Heart left ventricle (tissue), 16 donors: ENCODE measurements around the gene TRAF2. TPM values are rescaled to one million over a fixed set of nuclear protein-coding genes. Genes with fewer than 3 reads are reported as not detected.

Experiments used
- ATAC-seq, 4 donors: fragments of 200-7000 bp; cut with Tn5 transposase; one replicate each; pipeline ENCODE4 v1.9.1; 2020 to 2022; ENCODE audit warnings: moderate library complexity in 4 of 4, mild to moderate bottlenecking in 3 of 4, moderate number of reproducible peaks in 1 of 4
- DNase-seq, 5 donors: peaks; one replicate each; pipeline ENCODE4 v3.0.0-alpha.2; 2020
- H3K27ac ChIP-seq, 12 donors: fragments of 200-600 bp; sonication (generic) in 4 of 12; one replicate each; pipeline versions ENCODE4 v1.5.0 to v1.8.0; 2016 to 2022; ENCODE audit warnings: mild to moderate bottlenecking in 2 of 12
- H3K27me3 ChIP-seq, 9 donors: fragments of 200-600 bp; sonication (generic) in 2 of 9; one replicate each; pipeline versions ENCODE4 v1.5.1 to v1.8.0; 2016 to 2022; ENCODE audit warnings: mild to moderate bottlenecking in 3 of 9
- H3K36me3 ChIP-seq, 9 donors: fragments of 200-600 bp; sonication (generic) in 2 of 9; one replicate each; pipeline versions ENCODE4 v1.5.0 to v1.8.0; 2018 to 2022; ENCODE audit warnings: mild to moderate bottlenecking in 2 of 9
- H3K4me1 ChIP-seq, 12 donors: fragments of 200-600 bp; sonication (generic) in 4 of 12; one replicate each; pipeline versions ENCODE4 v1.5.0 to v1.8.0; 2016 to 2022; ENCODE audit warnings: mild to moderate bottlenecking in 3 of 12
- H3K4me3 ChIP-seq, 12 donors: fragments of 200-600 bp; sonication (generic) in 4 of 12; one replicate each; pipeline versions ENCODE4 v1.5.0 to v1.8.0; 2017 to 2022; ENCODE audit warnings: mild to moderate bottlenecking in 9 of 12, moderate library complexity in 4 of 12
- H3K9me3 ChIP-seq, 12 donors: fragments of 200-600 bp; sonication (generic) in 4 of 12; one replicate each; pipeline versions ENCODE4 v1.5.0 to v1.8.0; 2016 to 2022; ENCODE audit warnings: mild to moderate bottlenecking in 1 of 12
- POLR2A ChIP-seq, 2 donors: fragments of 450-650 bp; IDR thresholded peaks; one replicate each; pipeline ENCODE4 v1.6.1; 2017; ENCODE audit warnings: antibody characterized with exemption in 2 of 2, mild to moderate bottlenecking in 2 of 2, moderate library complexity in 2 of 2
- WGBS, 4 donors: extraction: QIAGEN DNeasy Blood & Tissue Kit in 2 of 4; methylation state at CpG; one replicate each; pipeline versions ENCODE4 v1.1.5 to v1.1.7; 2013 to 2018; 5-methylcytosine and 5-hydroxymethylcytosine counted together
- intact Hi-C, 10 donors: fragments of 100-400 bp; cut with DNase I; formaldehyde crosslinking; loops; one replicate each; pipeline versions ENCODE4 v1.11.1 to v1.14.2; 2022
- polyA plus RNA-seq, 2 donors: library from polyadenylated mRNA; stranded (reverse); fragments of 200-250 nt; gene quantifications; one replicate each; pipeline ENCODE4 v1.2.3, GENCODE V29; 2013
- total RNA-seq, 9 donors: library from RNA; depleted of rRNA in 2 of 9; stranded (reverse); fragments of >200 nt in 2 of 9; fragmentation: NEBNext Ultra II Directional in 3 of 9; extraction: Animal tissue kit (Norgen Biotek cat#: 25700) in 3 of 9; gene quantifications; one replicate each; pipeline versions ENCODE4 v1.1.0 to v1.2.4, GENCODE V29; 2016 to 2023
- TF ChIP-seq, protein P1 (sequence below), 12 donors: fragments of 200-600 bp; sonication (generic) in 4 of 12; IDR thresholded peaks; one replicate each; pipeline versions ENCODE4 v1.5.0 to v1.8.0; 2018 to 2022; ENCODE audit warnings: antibody characterized with exemption in 12 of 12, mild to moderate bottlenecking in 5 of 12
- donor health status: ischemic (EF 13 %, LVEDD 7.1; RV severe dilation, severe dysfunction).
- donor health status: healthy with polysubstance abuse.
- donor health status: DM: no; HTN: yes; CAD: no.
- donor health status: DM: no; HTN: no; CAD: no.
- donor health status: ischemic (EF 25% LVEDD 6.9; RV normal size, moderate dysfunction).
- donor health status: ischemic (EF 25% LVEDD 5.7; RV mildly dilated, moderate dysfunction).
- donor health status: healthy.
- donor health status: DM: yes; HTN: yes; CAD: no.
- donor health status: ischemic (EF 35%, LVEDD 5.7; RV mildly dilated, moderate dysfunction).
- donor health status: nonischemic (EF 11% LVEDD 7.7; RV severe dilation, severe dysfunction).
- donor health status: DM: yes; HTN: yes; CAD: no.
- donor health status: PGD.
- donor health status: ischemic (EF 29% LVEDD 5.4; RV normal size, mild dysfunction).
- donor health status: nonischemic (EF 23%, LVEDD 6.1; RV moderate dilation, normal function).

Gene TRAF2
- total and polyA plus RNA-seq, 11 donors, result 6.3 to 28.3 (median 9.4) TPM

DNA sequence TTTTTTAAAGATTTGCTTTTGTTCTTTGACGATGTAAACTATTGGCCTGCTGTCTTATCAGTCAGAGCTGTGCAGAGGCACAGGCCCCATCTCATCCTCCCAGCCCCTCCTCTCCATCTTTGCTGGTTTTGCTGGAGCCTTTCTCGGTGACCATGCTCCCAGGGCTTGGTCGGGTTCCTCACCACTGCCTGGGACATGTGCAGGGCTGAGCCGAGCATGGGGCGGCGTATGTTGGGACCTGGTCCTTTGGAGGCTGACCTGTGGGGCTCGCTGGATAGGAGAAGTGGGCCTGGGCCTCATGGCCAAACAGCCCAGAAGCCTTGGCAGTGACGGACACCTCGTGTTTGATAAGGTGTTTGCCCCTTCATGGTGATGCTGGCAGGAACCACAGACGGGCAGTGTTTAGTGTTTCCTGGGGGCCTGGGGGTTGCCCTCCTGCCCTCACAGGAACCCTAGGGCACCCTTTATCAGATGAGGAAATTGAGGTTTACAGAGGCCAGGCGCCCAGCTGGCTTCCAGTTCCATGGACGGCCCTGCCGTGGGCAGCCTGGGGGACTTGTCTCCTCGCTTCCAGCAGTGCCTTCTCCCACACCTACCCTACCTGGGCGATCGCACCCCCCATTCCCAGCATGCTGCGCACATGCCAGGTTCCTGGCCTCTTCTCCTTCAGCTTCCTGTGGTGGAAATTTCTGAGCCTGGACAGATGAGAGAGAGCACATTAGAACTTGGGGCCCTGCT, 27.6 kb downstream of the TRAF2 start:
- no peaks in the 10 kb centered on the region for H3K4me1 ChIP-seq
- WGBS, 4 donors, result 85 to 91% (median 90%) methylated on average over 14 to 17 of the region's 17 CpGs
- H3K27me3 ChIP-seq, result no peaks in the 10 kb centered on the region
- TF ChIP-seq POLR2A (IDR thresholded peaks at IDR 0.05), result no peak
- TF ChIP-seq, protein P1, sequence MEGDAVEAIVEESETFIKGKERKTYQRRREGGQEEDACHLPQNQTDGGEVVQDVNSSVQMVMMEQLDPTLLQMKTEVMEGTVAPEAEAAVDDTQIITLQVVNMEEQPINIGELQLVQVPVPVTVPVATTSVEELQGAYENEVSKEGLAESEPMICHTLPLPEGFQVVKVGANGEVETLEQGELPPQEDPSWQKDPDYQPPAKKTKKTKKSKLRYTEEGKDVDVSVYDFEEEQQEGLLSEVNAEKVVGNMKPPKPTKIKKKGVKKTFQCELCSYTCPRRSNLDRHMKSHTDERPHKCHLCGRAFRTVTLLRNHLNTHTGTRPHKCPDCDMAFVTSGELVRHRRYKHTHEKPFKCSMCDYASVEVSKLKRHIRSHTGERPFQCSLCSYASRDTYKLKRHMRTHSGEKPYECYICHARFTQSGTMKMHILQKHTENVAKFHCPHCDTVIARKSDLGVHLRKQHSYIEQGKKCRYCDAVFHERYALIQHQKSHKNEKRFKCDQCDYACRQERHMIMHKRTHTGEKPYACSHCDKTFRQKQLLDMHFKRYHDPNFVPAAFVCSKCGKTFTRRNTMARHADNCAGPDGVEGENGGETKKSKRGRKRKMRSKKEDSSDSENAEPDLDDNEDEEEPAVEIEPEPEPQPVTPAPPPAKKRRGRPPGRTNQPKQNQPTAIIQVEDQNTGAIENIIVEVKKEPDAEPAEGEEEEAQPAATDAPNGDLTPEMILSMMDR (IDR thresholded peaks at IDR 0.05), result no peak
- H3K36me3 ChIP-seq, result peaks cover 0 to 92% (median 66%) of the 10 kb centered on the region in 9 donors
- DNase-seq (no peak), ATAC-seq (no peak)
- H3K9me3 ChIP-seq, result no peaks in the 10 kb centered on the region
- H3K27ac ChIP-seq, result no peak overlapping the region
- H3K4me3 ChIP-seq, result no peak overlapping the region
- intact Hi-C loops, result no loop called here

GRCh38 chr9:136915632-136916329, 29.5 kb downstream of the TRAF2 start:
- no peaks in the 10 kb centered on the region for H3K9me3 ChIP-seq
- peaks cover 0 to 85% (median 59%) of the 10 kb centered on the region in 9 donors for H3K36me3 ChIP-seq
- no peaks in the 10 kb centered on the region for H3K27me3 ChIP-seq
- H3K4me3 ChIP-seq, result no peak overlapping the region
- 88 to 90% (median 89%) methylated on average over 21 of the region's 21 CpGs for WGBS, 4 donors
- no peak for TF ChIP-seq POLR2A (IDR thresholded peaks at IDR 0.05)
- intact Hi-C loops, result no loop called here
- ATAC-seq (no peak), DNase-seq (no peak)
- H3K4me1 ChIP-seq, result no peaks in the 10 kb centered on the region
- no peak overlapping the region for H3K27ac ChIP-seq

GRCh38 chr9:136916330-136917184, 30.2 kb downstream of the TRAF2 start:
- Histone ChIP-seq H3K4me1 (peaks cover 0 to 5% (median 1%) of the 10 kb centered on the region in 12 donors), H3K9me3 (no peaks in the 10 kb centered on the region), H3K36me3 (peaks cover 0 to 84% (median 57%) of the 10 kb centered on the region in 9 donors), H3K27ac (no peak overlapping the region), H3K27me3 (no peaks in the 10 kb centered on the region), H3K4me3 (no peak overlapping the region)
- DNase-seq (no peak), ATAC-seq (no peak)
- intact Hi-C loops, result no loop called here
- TF ChIP-seq, protein P1 (IDR thresholded peaks at IDR 0.05), result no peak
- no peak for TF ChIP-seq POLR2A (IDR thresholded peaks at IDR 0.05)
- 91 to 93% (median 92%) methylated on average over 32 of the region's 32 CpGs for WGBS, 4 donors

DNA sequence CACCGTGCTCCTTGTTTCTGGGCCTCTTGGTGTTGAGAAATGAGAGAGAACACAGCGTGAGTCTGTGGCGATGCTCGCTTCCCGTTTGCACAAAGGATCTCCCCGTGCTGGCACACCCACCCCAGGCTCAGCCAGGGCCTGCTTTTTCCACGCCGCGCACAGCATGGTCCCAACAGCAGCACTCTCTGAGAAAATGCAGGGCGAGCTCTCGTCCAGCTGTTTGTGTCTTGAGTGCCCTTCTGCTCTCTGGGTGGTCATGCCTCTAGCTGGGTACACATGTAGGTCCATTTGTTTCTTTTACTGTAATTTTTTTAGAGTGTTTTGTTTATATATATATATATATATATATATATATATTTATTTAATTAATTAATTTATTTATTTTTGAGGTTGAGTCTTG, 31.6 kb downstream of the TRAF2 start:
- DNase-seq (no peak), ATAC-seq (no peak)
- Histone ChIP-seq H3K9me3 (no peaks in the 10 kb centered on the region), H3K4me3 (no peak overlapping the region), H3K36me3 (peaks cover 0 to 78% (median 47%) of the 10 kb centered on the region in 9 donors), H3K27me3 (no peaks in the 10 kb centered on the region), H3K4me1 (peaks cover 0 to 19% (median 5%) of the 10 kb centered on the region in 12 donors), H3K27ac (no peak overlapping the region)
- no peak for TF ChIP-seq POLR2A (IDR thresholded peaks at IDR 0.05)
- TF ChIP-seq, protein P1 (IDR thresholded peaks at IDR 0.05), result no peak
- intact Hi-C loops, result no loop called here
- 85 to 92% (median 88%) methylated on average over 11 of the region's 11 CpGs for WGBS, 4 donors
